Stimulated activated CD8-positive, alpha-beta memory T cell treated with anti-CD3 and anti-CD28 coated beads, Interleukin-15, amount 100 ng/mL, for 1 hour (primary cell): Measurements from ENCODE around the gene SLC51A.
A peak's percentile ranks its signal among the peaks of the same experiment; 100 is the strongest.
"Not testable (repeated sequence)": the region's sequence is repeated elsewhere in the genome, so short reads cannot be mapped to it uniquely, and the experiment has no call there.

Experiments used
- DNase-seq: peaks from one replicate; pipeline ENCODE4 v3.0.0-alpha.2; 2020; ENCODE audit warnings: low read depth

Gene SLC51A

GRCh38 chr3:196193133-196193735 lies 23.1 kb upstream of the SLC51A start:
- DNase-seq: no peak

- no peak for DNase-seq
Measured at GRCh38 chr3:196193736-196194541, 22.4 kb upstream of the SLC51A start.

- DNase-seq: no peak
Measured at GRCh38 chr3:196194542-196194915, 21.8 kb upstream of the SLC51A start.

GRCh38 chr3:196195664-196196265 lies 20.6 kb upstream of the SLC51A start:
- DNase-seq: no peak

- no peak for DNase-seq
Measured at GRCh38 chr3:196197524-196197923, 18.8 kb upstream of the SLC51A start.

GRCh38 chr3:196198081-196198675 lies 18.2 kb upstream of the SLC51A start:
- DNase-seq: no peak

GRCh38 chr3:196198771-196199753 lies 17.3 kb upstream of the SLC51A start:
- DNase-seq: no peak

- no peak for DNase-seq
Measured at GRCh38 chr3:196202516-196202970, 13.8 kb upstream of the SLC51A start.

GRCh38 chr3:196203846-196204245 lies 12.5 kb upstream of the SLC51A start:
- no peak for DNase-seq

- DNase-seq: not testable (repeated sequence)
Measured at GRCh38 chr3:196205442-196206205, 10.7 kb upstream of the SLC51A start.

GRCh38 chr3:196207159-196207832 lies 9.0 kb upstream of the SLC51A start:
- DNase-seq: no peak

GRCh38 chr3:196207833-196208607 lies 8.3 kb upstream of the SLC51A start:
- DNase-seq: peak; percentile 37

- DNase-seq: no peak
Measured at GRCh38 chr3:196208942-196209695, 7.2 kb upstream of the SLC51A start.

- not testable (repeated sequence) for DNase-seq
Measured at GRCh38 chr3:196209944-196210672, 6.2 kb upstream of the SLC51A start.

- DNase-seq: no peak
Measured at GRCh38 chr3:196210673-196211556, 5.4 kb upstream of the SLC51A start, which contains the start of gene ZDHHC19. ZDHHC19 (minus strand) TSS chr3:196211400; CDS start chr3:196211315, 85 bp downstream.

GRCh38 chr3:196214783-196215441 lies 1.4 kb upstream of the SLC51A start:
- no peak for DNase-seq
